Stimulated activated naive B cell treated with anti-CD40 and anti-IgM and Interleukin-4, amounts not matched to agents 10 μg/mL and 1 μg/mL and 100 μg/mL, for 72 hours (primary cell): ENCODE measurements around the gene NCR3LG1.

ENCODE experiments used
- ATAC-seq, 2 donors: fragments of 150-1000 bp; cut with Tn5 transposase; replicated peaks; 2 replicates each; pipeline ENCODE4 v1.10.0; 2021; ENCODE audit warnings: moderate library complexity in 1 of 2
- DNase-seq: peaks from one replicate; pipeline ENCODE4 v3.0.0; 2021
- H3K27ac Mint-ChIP-seq: one replicate; pipeline ENCODE4 v1.8.0; 2022; ENCODE audit warnings: mild to moderate bottlenecking, mixed read lengths
- H3K27me3 Mint-ChIP-seq, 2 donors: one replicate each; pipeline ENCODE4 v1.8.0; 2022; ENCODE audit warnings: mixed read lengths in 2 of 2
- H3K36me3 Mint-ChIP-seq, 2 donors: one replicate each; pipeline ENCODE4 v1.8.0; 2022; ENCODE audit warnings: mixed read lengths in 2 of 2, mild to moderate bottlenecking in 1 of 2
- H3K4me1 Mint-ChIP-seq, 2 donors: one replicate each; pipeline ENCODE4 v1.8.0; 2022; ENCODE audit warnings: mixed read lengths in 2 of 2, mild to moderate bottlenecking in 1 of 2
- H3K4me3 Mint-ChIP-seq, 2 donors: one replicate each; pipeline ENCODE4 v1.8.0; 2022; ENCODE audit warnings: mild to moderate bottlenecking in 2 of 2, mixed read lengths in 2 of 2, moderate library complexity in 1 of 2
- H3K9me3 Mint-ChIP-seq, 2 donors: one replicate each; pipeline ENCODE4 v1.8.0; 2022; ENCODE audit warnings: mixed read lengths in 2 of 2, mild to moderate bottlenecking in 1 of 2

Gene NCR3LG1

DNA sequence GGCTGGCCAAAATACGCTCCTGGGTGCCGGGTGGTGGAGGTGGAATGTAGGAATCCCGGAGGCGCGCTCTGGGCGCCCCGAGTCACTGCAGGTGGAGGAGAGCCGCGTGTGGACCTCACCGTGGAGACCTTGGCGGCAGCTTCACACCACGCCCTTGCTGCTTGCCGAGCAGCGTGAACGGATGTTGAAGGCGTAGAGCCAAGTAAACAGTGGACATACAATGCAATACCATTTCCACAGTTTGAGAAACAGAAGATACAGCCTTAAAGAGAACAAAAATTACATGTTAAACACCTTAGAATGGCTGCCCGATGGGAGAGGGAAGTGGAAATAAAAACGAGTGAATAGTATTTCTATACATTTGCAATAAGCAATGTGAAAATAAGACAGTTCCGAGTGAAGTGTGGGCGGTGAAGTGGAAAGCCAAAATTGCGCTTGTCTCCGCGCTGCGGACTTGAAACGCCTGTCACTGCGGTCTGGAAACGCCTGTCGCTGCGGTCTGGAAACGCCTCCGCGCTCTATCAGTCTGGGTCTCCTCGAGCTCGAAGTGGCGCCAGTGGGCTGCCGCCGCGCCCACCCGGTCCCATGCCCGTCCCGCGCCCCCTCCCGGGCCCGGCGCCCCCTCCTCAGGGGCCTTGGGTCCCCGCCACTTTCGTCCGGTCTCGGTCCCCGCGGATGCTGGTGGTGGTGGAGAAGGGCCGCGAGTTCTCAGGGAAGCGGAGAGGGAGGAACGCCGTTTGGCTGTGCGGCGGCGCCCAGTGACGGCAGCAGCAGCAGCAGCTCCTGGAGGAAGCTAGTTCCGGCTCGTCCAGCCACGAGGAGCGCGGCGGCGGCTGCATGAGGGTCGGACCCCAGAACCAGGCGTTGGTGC, 1.6 kb downstream of the NCR3LG1 start:
- Mint-ChIP-seq H3K27ac (peak overlapping the region; percentile 75), H3K36me3 (peaks cover 5 to 6% of the 10 kb centered on the region in 2 donors), H3K4me3 (peak overlapping the region; percentile 84 to 88), H3K9me3 (no peaks in the 10 kb centered on the region), H3K27me3 (peaks cover 7 to 9% of the 10 kb centered on the region in 2 donors), H3K4me1 (peaks cover 9 to 39% of the 10 kb centered on the region in 2 donors)
- DNase-seq (peak; percentile 40), ATAC-seq (peak; percentile 66 to 68)

DNA sequence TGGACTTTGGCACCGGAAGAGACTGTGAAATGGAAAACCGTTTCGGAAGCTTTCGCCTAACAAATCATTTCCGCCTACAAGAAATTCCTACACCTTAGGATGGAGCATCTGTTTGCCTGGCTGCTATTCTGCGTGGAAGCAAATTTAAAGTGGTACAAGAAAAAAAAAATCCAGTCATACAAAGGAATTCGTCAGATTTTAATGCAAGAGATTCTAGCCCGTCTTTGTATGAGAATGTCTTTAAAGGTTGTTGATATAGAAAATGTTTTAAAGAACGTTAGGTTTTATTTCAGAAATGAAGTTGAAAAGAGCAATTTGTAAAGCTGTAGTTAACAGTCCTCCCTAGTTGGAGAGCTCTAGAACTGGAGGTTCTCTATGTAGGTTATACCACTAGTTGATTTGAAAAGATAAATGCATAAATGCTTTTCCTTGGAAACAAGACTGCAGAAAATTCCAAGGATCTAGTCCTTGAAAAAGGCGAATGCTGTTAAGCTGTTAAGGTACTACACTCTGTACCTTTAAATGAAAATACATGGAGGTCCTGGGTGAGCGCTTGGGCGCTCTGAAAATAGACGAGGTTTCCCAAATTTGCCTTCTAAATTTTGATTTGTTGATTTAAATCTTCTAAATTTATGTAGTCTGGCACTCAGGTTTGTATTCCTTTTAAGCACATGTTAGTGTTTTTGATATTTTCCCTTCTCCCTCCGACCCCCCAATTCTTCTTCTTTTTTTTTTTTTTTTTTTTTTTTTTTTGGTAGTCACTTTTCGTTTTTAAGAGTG, 2.4 kb downstream of the NCR3LG1 start:
- Mint-ChIP-seq H3K36me3 (peaks cover 5 to 7% of the 10 kb centered on the region in 2 donors), H3K27ac (peak overlapping the region; percentile 75), H3K4me3 (peak overlapping the region; percentile 84 to 88), H3K4me1 (peaks cover 9 to 39% of the 10 kb centered on the region in 2 donors), H3K27me3 (peaks cover 7 to 9% of the 10 kb centered on the region in 2 donors), H3K9me3 (no peaks in the 10 kb centered on the region)
- DNase-seq (no peak), ATAC-seq (no peak)

DNA sequence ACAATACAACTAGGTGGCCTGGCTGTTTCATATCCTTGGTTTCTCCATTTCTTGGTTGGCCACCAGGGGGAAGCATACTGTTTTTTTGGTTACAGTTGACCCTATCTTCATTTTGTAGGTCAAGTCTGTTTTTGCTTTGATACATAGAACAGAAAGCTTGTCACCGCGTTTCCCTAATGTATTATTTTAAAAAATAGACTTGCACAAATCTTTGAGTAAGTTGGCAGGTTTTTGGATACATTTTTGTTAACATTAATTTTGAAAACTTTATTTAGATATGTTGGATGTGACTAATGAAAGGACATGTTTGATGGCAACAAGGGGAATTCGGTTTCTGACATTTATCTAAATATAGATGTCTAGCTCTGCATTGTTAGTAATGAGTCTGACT, 3.0 kb downstream of the NCR3LG1 start:
- Mint-ChIP-seq H3K4me1 (peaks cover 9 to 39% of the 10 kb centered on the region in 2 donors), H3K9me3 (no peaks in the 10 kb centered on the region), H3K36me3 (peaks cover 5 to 8% of the 10 kb centered on the region in 2 donors), H3K27ac (no peak overlapping the region), H3K27me3 (peaks cover 7 to 9% of the 10 kb centered on the region in 2 donors), H3K4me3 (peak overlapping the region in 1 of 2 donors; percentile 84)
- peak; percentile 66 for DNase-seq
- peak; percentile 55 to 57 for ATAC-seq

- DNase-seq = no peak
- H3K36me3 Mint-ChIP-seq = peaks cover 52 to 57% of the 10 kb centered on the region in 2 donors
- H3K9me3 Mint-ChIP-seq = peaks cover 18 to 27% of the 10 kb centered on the region in 2 donors
- H3K27ac Mint-ChIP-seq = no peak overlapping the region
- H3K4me1 Mint-ChIP-seq = no peaks in the 10 kb centered on the region
- no peak for ATAC-seq
- no peak overlapping the region for H3K4me3 Mint-ChIP-seq
- no peaks in the 10 kb centered on the region for H3K27me3 Mint-ChIP-seq
Observed at GRCh38 chr11:17366495-17366894, 14.9 kb downstream of the NCR3LG1 start.

GRCh38 chr11:17368551-17368950, 17.0 kb downstream of the NCR3LG1 start:
- Mint-ChIP-seq H3K4me3 (no peak overlapping the region), H3K36me3 (peaks cover 66 to 68% of the 10 kb centered on the region in 2 donors), H3K27me3 (no peaks in the 10 kb centered on the region), H3K27ac (no peak overlapping the region), H3K9me3 (peaks cover 26 to 40% of the 10 kb centered on the region in 2 donors), H3K4me1 (no peaks in the 10 kb centered on the region)
- no peak for ATAC-seq
- no peak for DNase-seq

GRCh38 chr11:17369094-17369493, 17.5 kb downstream of the NCR3LG1 start:
- Mint-ChIP-seq H3K27me3 (no peaks in the 10 kb centered on the region), H3K4me3 (no peak overlapping the region), H3K9me3 (peaks cover 28 to 40% of the 10 kb centered on the region in 2 donors), H3K4me1 (no peaks in the 10 kb centered on the region), H3K27ac (no peak overlapping the region), H3K36me3 (peaks cover 67 to 69% of the 10 kb centered on the region in 2 donors)
- DNase-seq (no peak), ATAC-seq (no peak)

DNA sequence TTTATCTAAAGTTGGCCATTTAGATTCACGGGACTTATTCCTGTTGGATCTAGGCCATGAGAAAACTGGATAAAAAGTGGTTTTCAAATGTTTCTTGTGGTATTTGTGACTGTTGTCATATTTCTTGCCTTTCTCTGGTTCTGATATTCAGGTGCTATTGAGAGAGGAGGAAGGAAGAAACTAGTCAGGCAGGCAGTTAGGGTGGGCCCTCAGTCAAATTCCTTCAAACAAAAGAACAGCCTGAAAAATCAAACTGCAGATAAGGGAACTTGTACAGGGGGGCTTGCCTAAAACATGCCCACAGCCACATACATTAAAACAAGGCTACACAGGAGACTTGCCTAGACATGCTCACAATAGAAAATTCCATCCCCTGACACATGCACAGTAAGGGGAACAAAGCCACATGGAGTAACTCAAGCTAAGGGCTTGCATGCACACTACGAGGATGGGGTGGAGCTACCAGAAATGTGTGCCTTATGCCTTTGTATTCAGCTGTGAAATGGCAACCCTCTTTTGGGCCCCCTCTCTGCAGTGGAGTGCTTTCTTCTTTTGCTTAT, 18.2 kb downstream of the NCR3LG1 start:
- H3K9me3 Mint-ChIP-seq = peaks cover 28 to 40% of the 10 kb centered on the region in 2 donors
- no peaks in the 10 kb centered on the region for H3K4me1 Mint-ChIP-seq
- no peak overlapping the region for H3K4me3 Mint-ChIP-seq
- no peaks in the 10 kb centered on the region for H3K27me3 Mint-ChIP-seq
- H3K36me3 Mint-ChIP-seq = peaks cover 72 to 74% of the 10 kb centered on the region in 2 donors
- DNase-seq = no peak
- ATAC-seq = no peak
- H3K27ac Mint-ChIP-seq = no peak overlapping the region

DNA sequence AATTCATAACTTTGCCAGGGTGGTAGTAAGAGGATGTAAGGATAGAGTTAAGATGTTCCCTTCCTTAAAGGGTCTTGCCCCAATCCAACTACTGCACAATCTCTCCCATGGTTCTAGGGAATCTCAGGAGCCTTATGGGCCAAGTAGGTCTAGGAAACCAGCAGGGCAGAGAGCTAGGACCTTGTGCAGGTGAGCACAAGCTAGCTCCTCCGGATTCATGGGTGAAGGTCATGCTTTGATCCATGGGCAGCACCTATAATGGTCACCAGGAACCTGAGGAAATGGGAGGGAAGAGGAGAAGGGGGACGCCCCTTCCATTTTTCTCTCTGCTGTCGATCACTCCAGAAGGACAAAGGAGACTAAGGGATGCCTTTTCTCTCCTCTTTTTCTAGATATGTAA, 20.0 kb downstream of the NCR3LG1 start:
- no peak overlapping the region for H3K4me3 Mint-ChIP-seq
- peaks cover 79% of the 10 kb centered on the region in 2 donors for H3K36me3 Mint-ChIP-seq
- ATAC-seq (no peak), DNase-seq (no peak)
- no peaks in the 10 kb centered on the region for H3K4me1 Mint-ChIP-seq
- peaks cover 28 to 40% of the 10 kb centered on the region in 2 donors for H3K9me3 Mint-ChIP-seq
- no peaks in the 10 kb centered on the region for H3K27me3 Mint-ChIP-seq
- H3K27ac Mint-ChIP-seq = no peak overlapping the region

DNA sequence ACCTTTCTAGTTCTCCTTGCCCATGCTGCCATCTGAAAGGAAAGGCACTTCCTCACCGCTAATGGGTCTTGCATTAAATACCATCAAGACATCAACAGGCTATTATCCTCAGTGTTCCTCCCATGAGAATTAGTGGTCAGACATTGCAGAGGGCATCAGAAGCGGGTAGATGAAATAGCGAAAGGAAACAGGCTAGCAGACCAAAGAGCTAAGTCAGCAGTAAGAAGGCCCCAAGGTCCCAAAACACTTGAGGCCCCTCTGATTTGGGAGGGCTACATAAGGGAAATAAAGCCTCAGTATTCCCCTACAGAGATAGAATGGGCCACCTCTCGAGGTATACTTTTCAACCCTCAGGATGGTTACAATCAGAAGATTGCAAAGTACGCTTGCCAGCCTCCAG, 23.9 kb downstream of the NCR3LG1 start:
- Mint-ChIP-seq H3K4me3 (no peak overlapping the region), H3K36me3 (peaks cover 53 to 54% of the 10 kb centered on the region in 2 donors), H3K4me1 (no peaks in the 10 kb centered on the region), H3K27me3 (no peaks in the 10 kb centered on the region), H3K9me3 (peaks cover 19 to 26% of the 10 kb centered on the region in 2 donors), H3K27ac (no peak overlapping the region)
- ATAC-seq (no peak), DNase-seq (no peak)

DNA sequence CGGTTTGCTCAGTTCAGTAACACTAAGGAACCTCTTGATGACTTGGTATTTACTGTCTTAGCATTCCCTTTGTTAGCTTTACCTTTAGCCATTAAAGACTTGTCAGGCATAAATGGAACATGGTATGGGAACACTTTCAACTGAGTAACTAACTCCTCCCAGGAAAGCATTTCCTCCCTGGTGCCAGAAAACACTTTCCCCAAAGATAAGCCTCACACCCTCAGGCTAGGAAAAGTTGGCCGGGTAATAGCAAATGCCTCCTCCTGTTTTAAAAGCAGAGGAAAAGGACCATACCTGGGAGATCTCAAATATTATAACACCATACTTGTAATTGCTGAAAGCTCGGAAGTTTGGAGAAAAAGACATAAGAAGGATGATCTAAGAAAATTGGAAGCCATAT, 24.9 kb downstream of the NCR3LG1 start:
- peaks cover 12 to 17% of the 10 kb centered on the region in 2 donors for H3K9me3 Mint-ChIP-seq
- H3K4me3 Mint-ChIP-seq = no peak overlapping the region
- no peak overlapping the region for H3K27ac Mint-ChIP-seq
- no peaks in the 10 kb centered on the region for H3K4me1 Mint-ChIP-seq
- H3K36me3 Mint-ChIP-seq = peaks cover 44 to 47% of the 10 kb centered on the region in 2 donors
- DNase-seq = no peak
- ATAC-seq = no peak
- H3K27me3 Mint-ChIP-seq = no peaks in the 10 kb centered on the region

GRCh38 chr11:17378655-17379054, 27.1 kb downstream of the NCR3LG1 start:
- no peak overlapping the region for H3K4me3 Mint-ChIP-seq
- no peak for DNase-seq
- peaks cover 3 to 4% of the 10 kb centered on the region in 2 donors for H3K9me3 Mint-ChIP-seq
- H3K27me3 Mint-ChIP-seq = no peaks in the 10 kb centered on the region
- no peaks in the 10 kb centered on the region for H3K4me1 Mint-ChIP-seq
- ATAC-seq = no peak
- peaks cover 26 to 27% of the 10 kb centered on the region in 2 donors for H3K36me3 Mint-ChIP-seq
- no peak overlapping the region for H3K27ac Mint-ChIP-seq

DNA sequence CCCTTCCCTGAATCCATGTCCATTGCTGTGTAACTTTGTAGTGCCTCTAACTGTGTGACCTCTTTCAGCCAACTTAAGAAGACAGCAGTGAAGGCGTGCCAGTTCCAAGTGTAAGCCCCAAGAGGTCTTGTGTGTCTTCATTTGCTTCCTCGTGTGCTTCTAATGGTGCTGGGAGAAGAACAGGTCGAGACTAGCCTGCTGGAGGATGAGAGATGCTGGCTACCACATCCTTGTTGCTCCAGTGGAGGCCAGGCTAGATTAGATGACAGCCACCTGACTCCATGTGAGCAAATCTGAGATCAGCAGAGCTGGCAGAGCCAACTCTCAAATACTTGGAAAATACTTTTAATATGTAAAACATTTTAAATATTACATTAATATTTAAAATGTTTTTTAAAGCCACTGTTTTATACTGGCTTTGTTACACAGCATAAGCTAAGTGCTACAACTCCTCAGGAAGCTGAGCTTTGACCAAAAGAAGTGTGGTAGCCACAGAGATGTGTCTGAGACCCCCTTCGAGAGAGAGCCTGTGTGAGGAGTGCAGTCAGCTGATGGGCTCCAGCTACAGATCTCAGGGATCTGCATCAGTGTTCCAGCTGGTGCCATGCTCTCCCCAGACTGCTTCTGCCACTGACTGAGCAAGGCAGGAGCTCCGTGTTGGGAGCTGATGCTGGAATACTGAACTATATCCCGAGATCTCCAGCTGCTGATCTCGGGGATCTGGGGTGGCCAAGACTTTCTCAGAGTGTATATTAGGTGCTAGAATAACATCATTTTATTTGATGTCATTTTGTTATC, 28.0 kb downstream of the NCR3LG1 start:
- Mint-ChIP-seq H3K36me3 (peaks cover 19 to 20% of the 10 kb centered on the region in 2 donors), H3K4me3 (no peak overlapping the region)
- DNase-seq = no peak

DNA sequence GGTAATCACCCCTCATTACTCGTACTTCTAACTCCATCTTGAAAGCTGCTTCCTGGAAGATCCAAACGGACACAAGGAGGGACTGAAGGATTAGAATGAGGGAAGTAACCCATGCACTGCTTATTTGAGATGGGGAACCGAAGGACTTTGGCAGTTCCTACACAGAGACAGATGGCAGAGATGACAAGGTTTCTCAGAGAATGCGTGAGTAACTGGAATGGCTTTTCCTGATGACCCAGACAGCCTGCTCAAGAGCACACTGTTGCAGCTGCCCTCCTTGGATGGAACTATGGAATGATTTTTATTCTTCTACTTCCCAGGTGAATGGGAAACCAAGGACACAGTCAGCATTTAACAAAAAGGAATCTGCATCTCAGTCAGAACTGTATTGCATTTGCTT, 29.6 kb downstream of the NCR3LG1 start:
- H3K4me3 Mint-ChIP-seq = no peak overlapping the region
- H3K27ac Mint-ChIP-seq = no peak overlapping the region
- peaks cover 0 to 13% of the 10 kb centered on the region in 2 donors for H3K27me3 Mint-ChIP-seq
- peaks cover 1 to 4% of the 10 kb centered on the region in 2 donors for H3K9me3 Mint-ChIP-seq
- ATAC-seq (no peak), DNase-seq (no peak)
- peaks cover 15 to 18% of the 10 kb centered on the region in 2 donors for H3K36me3 Mint-ChIP-seq
- H3K4me1 Mint-ChIP-seq = peaks cover 1 to 7% of the 10 kb centered on the region in 2 donors

More for the DNA sequence above, 28.0 kb downstream of the NCR3LG1 start:
- H3K27ac Mint-ChIP-seq = no peak overlapping the region
- H3K4me1 Mint-ChIP-seq = no peaks in the 10 kb centered on the region
- ATAC-seq = no peak
- H3K27me3 Mint-ChIP-seq = peaks cover 0 to 3% of the 10 kb centered on the region in 2 donors
- H3K9me3 Mint-ChIP-seq = peaks cover 1 to 4% of the 10 kb centered on the region in 2 donors
